ENCODE data around the gene CYP26B1.
A peak's percentile ranks its signal among the peaks of the same experiment; 100 is the strongest.

CYP26B1 gene

GRCh38 chr2:72154386-72154975, 6.8 kb upstream of the CYP26B1 start:
- no peak for DNase-seq

GRCh38 chr2:72153924-72154323, 6.3 kb upstream of the CYP26B1 start:
- no peak for DNase-seq

GRCh38 chr2:72153026-72153791, 5.5 kb upstream of the CYP26B1 start:
- DNase-seq: no peak

GRCh38 chr2:72150861-72151356, 3.2 kb upstream of the CYP26B1 start:
- DNase-seq: no peak

GRCh38 chr2:72150157-72150860, 2.6 kb upstream of the CYP26B1 start:
- DNase-seq: peak; percentile 66

GRCh38 chr2:72149556-72150156, 2.0 kb upstream of the CYP26B1 start:
- DNase-seq: no peak

GRCh38 chr2:72148837-72149555, 1.3 kb upstream of the CYP26B1 start:
- peak; percentile 22 for DNase-seq

GRCh38 chr2:72148003-72148836, 558 bp upstream of the CYP26B1 start:
- no peak for DNase-seq

- no peak for DNase-seq
Observed at GRCh38 chr2:72146347-72147302, 1.0 kb downstream of the CYP26B1 start.

GRCh38 chr2:72145658-72146329, 1.9 kb downstream of the CYP26B1 start:
- DNase-seq: no peak

- DNase-seq: no peak
Observed at GRCh38 chr2:72145289-72145657, 2.4 kb downstream of the CYP26B1 start.

GRCh38 chr2:72144632-72145288, 2.9 kb downstream of the CYP26B1 start:
- DNase-seq: peak; percentile 43

- no peak for DNase-seq
Observed at GRCh38 chr2:72144274-72144631, 3.4 kb downstream of the CYP26B1 start.

GRCh38 chr2:72143441-72144273, 4.0 kb downstream of the CYP26B1 start:
- DNase-seq: no peak

GRCh38 chr2:72142570-72143440, 4.9 kb downstream of the CYP26B1 start:
- DNase-seq: no peak

- DNase-seq: no peak
Observed at GRCh38 chr2:72141881-72142451, 5.7 kb downstream of the CYP26B1 start.

- DNase-seq: no peak
Observed at GRCh38 chr2:72141032-72141645, 6.5 kb downstream of the CYP26B1 start.

All from NCI-H226 (cell line).